GM19455 (cell line): ENCODE measurements around the gene LIPC.
"Not testable (repeated sequence)": the region's sequence is repeated elsewhere in the genome, so short reads cannot be mapped to it uniquely, and the experiment has no call there.

Experiments
- ATAC-seq: cut with Tn5 transposase; IDR thresholded peaks from one replicate; pipeline ENCODE4 v1.9.1; 2021; ENCODE audit not compliant: unreplicated experiment

Gene LIPC

GRCh38 chr15:58603927-58604326 is 172.1 kb downstream of the LIPC start:
- ATAC-seq: not testable (repeated sequence)

- ATAC-seq: no peak
These were observed 172.7 kb downstream of the LIPC start for GRCh38 chr15:58604455-58604923.

- no peak for ATAC-seq
These were observed 174.2 kb downstream of the LIPC start for GRCh38 chr15:58605931-58606530.

- no peak for ATAC-seq
These were observed 174.8 kb downstream of the LIPC start for GRCh38 chr15:58606577-58607080.

GRCh38 chr15:58608129-58608590 is 176.4 kb downstream of the LIPC start:
- no peak for ATAC-seq

- no peak for ATAC-seq
These were observed 176.9 kb downstream of the LIPC start for GRCh38 chr15:58608711-58609110.

- ATAC-seq: no peak
These were observed 180.2 kb downstream of the LIPC start for GRCh38 chr15:58611731-58612676.

- no peak for ATAC-seq
These were observed 184.4 kb downstream of the LIPC start for GRCh38 chr15:58616171-58616570.
